Progenitor cell of endocrine pancreas (in vitro differentiated cells): ENCODE results near the gene RAB38. TPM values are rescaled to one million over a fixed set of nuclear protein-coding genes. Genes with fewer than 3 reads are reported as not detected.

ENCODE experiments used
- DNase-seq: peaks from one replicate; pipeline ENCODE4 v3.0.0; 2021; ENCODE audit warnings: low spot score; ENCODE audit not compliant: unreplicated experiment
- H3K27ac Mint-ChIP-seq: 2 replicates; pipeline ENCODE4 v1.8.0; 2021; ENCODE audit warnings: mild to moderate bottlenecking, moderate library complexity, mixed read lengths
- H3K27me3 Mint-ChIP-seq: 2 replicates; pipeline ENCODE4 v1.8.0; 2021; ENCODE audit warnings: mixed read lengths
- H3K36me3 Mint-ChIP-seq: 2 replicates; pipeline ENCODE4 v1.8.0; 2022; ENCODE audit warnings: mixed read lengths; ENCODE audit not compliant: insufficient read depth
- H3K4me1 Mint-ChIP-seq: 2 replicates; pipeline ENCODE4 v1.8.0; 2021; ENCODE audit warnings: low read depth, mixed read lengths
- H3K4me3 Mint-ChIP-seq: 2 replicates; pipeline ENCODE4 v1.8.0; 2021; ENCODE audit warnings: low read depth, mild to moderate bottlenecking, moderate library complexity, mixed read lengths
- H3K9me3 Mint-ChIP-seq: 2 replicates; pipeline ENCODE4 v1.8.0; 2021; ENCODE audit warnings: low read depth, mixed read lengths
- CTCF ChIP-seq: fragments of 200-600 bp; sonication (generic); IDR thresholded peaks from one replicate; pipeline ENCODE4 v1.5.0; 2021; ENCODE audit warnings: antibody characterized with exemption, mild to moderate bottlenecking; ENCODE audit not compliant: unreplicated experiment
- microRNA-seq: library from miRNA; unstranded; fragments of <30 nt; microRNA quantifications from one replicate; pipeline ENCODE4 v1.1.0, GENCODE V29; 2020; ENCODE audit warnings: borderline number of aligned reads; ENCODE audit not compliant: unreplicated experiment
- total RNA-seq: library from RNA; stranded (reverse); gene quantifications from 2 replicates; pipeline ENCODE4 v1.2.1, GENCODE V29; 2021

Gene RAB38
- total RNA-seq, 1 donor from 2014 or later = 15.6 TPM

GRCh38 chr11:88064097-88064705, 111.0 kb downstream of the RAB38 start:
- H3K4me1 Mint-ChIP-seq = no peaks in the 10 kb centered on the region
- H3K27me3 Mint-ChIP-seq = no peaks in the 10 kb centered on the region
- no peak overlapping the region for H3K27ac Mint-ChIP-seq
- no peak for TF ChIP-seq CTCF
- H3K36me3 Mint-ChIP-seq = no peaks in the 10 kb centered on the region
- DNase-seq = no peak
- no peak overlapping the region for H3K4me3 Mint-ChIP-seq
- no peaks in the 10 kb centered on the region for H3K9me3 Mint-ChIP-seq

Small RNA genes within 50 kb of the gene (microRNA-seq; reads per million reads assigned to microRNA genes)
- gene MIR3166 = not detected

Other genes starting within 250 kb of the RAB38 start
- 55.0 and 70.2 TPM in 2 replicates for gene CTSC, start 162.3 kb upstream of the RAB38 start, total RNA-seq